Stimulated activated naive CD8-positive, alpha-beta T cell treated with anti-CD3 and anti-CD28 coated beads, Interleukin-15, amount 100 ng/mL, for 72 hours (primary cell): Measurements from ENCODE around the gene BCOR.

Source experiments
- ATAC-seq: fragments of 150-1000 bp; cut with Tn5 transposase; 2 replicates; pipeline ENCODE4 v1.10.0; 2021; ENCODE audit warnings: mild to moderate bottlenecking, moderate library complexity
- DNase-seq, 2 donors: peaks; one replicate each; pipeline ENCODE4 v3.0.0; 2021 to 2022
- H3K27ac Mint-ChIP-seq, 2 donors: one replicate each; pipeline ENCODE4 v1.8.0; 2022; ENCODE audit warnings: mild to moderate bottlenecking in 2 of 2, mixed read lengths in 2 of 2, moderate library complexity in 2 of 2
- H3K27me3 Mint-ChIP-seq: one replicate; pipeline ENCODE4 v1.8.0; 2022; ENCODE audit warnings: mixed read lengths
- H3K4me1 Mint-ChIP-seq: one replicate; pipeline ENCODE4 v1.8.0; 2022; ENCODE audit warnings: mild to moderate bottlenecking, mixed read lengths
- H3K4me3 Mint-ChIP-seq, 2 donors: one replicate each; pipeline ENCODE4 v1.8.0; 2022; ENCODE audit warnings: mild to moderate bottlenecking in 2 of 2, mixed read lengths in 2 of 2, moderate library complexity in 1 of 2
- H3K9me3 Mint-ChIP-seq, 2 donors: one replicate each; pipeline ENCODE4 v1.8.0; 2022; ENCODE audit warnings: mixed read lengths in 2 of 2

Gene BCOR

DNA sequence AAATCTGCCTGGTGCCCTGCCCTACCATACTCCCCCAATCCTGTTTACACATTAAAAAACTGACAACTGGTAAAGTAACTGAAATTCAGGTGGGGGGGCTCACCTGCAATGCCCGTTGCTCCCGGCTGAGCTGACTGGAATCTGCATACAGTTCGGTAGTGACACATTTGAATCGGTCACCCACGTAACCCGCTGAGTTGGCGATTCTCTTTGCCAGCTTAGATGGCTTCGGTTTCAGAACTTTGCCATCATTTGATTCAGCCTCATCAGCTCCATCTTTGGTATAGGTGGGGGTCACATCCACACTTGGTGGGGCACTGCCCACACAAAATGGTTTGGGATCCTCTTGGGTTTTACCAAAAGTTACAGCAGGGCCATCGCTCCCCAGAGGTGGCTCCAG lies 25.5 kb downstream of the BCOR start:
- Mint-ChIP-seq H3K9me3 (no peaks in the 10 kb centered on the region), H3K4me3 (no peak overlapping the region), H3K27ac (no peak overlapping the region), H3K4me1 (peaks cover 53% of the 10 kb centered on the region), H3K27me3 (no peaks in the 10 kb centered on the region)
- DNase-seq (no peak), ATAC-seq (no peak)

DNA sequence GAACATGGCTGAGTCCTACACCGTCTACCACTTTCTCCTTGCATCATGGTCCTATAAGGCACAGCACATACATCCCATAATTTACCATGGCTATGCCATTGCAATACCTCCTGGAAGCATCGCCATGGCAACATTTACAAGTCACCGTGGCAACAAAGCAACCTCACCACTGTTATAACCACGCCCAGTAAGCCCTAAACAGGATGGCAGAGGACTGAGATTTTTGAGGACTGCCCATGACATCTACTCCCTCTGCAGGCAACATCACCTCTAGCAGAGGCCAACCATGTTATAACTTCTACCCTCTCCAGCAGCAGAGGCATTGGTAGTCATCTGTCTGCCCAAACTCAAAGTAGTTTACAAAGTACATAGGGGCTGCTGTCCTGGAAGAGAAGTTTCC lies 29.7 kb downstream of the BCOR start:
- no peaks in the 10 kb centered on the region for H3K9me3 Mint-ChIP-seq
- no peaks in the 10 kb centered on the region for H3K27me3 Mint-ChIP-seq
- ATAC-seq, result peak; percentile 61
- peak overlapping the region in 1 of 2 donors; percentile 76 for H3K27ac Mint-ChIP-seq
- no peak overlapping the region for H3K4me3 Mint-ChIP-seq
- DNase-seq, result peak in 1 of 2 donors; percentile 21
- H3K4me1 Mint-ChIP-seq, result peaks cover 72% of the 10 kb centered on the region

DNA sequence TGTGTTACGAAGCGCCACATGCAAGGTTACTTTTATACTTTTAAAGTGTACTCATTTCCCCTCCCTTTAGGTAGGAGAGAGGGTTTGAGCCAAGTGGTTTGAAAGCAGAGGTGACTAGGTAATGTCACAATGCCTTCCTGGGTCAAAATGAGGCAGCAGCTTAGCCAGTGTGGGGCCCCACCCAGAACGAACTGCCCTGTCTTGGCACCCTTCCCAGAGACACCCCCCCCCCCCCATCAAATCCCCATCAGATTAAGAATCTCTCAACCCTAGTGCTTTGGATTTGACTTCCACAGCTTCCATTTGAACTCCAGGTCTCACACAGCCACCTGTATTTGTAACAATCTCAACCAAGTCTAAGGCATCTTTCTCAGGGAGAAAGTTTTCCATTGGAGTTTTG lies 31.1 kb downstream of the BCOR start:
- H3K4me3 Mint-ChIP-seq, result peak overlapping the region in 1 of 2 donors; percentile 22
- DNase-seq, result no peak
- no peak overlapping the region for H3K27ac Mint-ChIP-seq
- no peak for ATAC-seq
- H3K4me1 Mint-ChIP-seq, result peaks cover 83% of the 10 kb centered on the region
- no peaks in the 10 kb centered on the region for H3K27me3 Mint-ChIP-seq
- no peaks in the 10 kb centered on the region for H3K9me3 Mint-ChIP-seq

DNA sequence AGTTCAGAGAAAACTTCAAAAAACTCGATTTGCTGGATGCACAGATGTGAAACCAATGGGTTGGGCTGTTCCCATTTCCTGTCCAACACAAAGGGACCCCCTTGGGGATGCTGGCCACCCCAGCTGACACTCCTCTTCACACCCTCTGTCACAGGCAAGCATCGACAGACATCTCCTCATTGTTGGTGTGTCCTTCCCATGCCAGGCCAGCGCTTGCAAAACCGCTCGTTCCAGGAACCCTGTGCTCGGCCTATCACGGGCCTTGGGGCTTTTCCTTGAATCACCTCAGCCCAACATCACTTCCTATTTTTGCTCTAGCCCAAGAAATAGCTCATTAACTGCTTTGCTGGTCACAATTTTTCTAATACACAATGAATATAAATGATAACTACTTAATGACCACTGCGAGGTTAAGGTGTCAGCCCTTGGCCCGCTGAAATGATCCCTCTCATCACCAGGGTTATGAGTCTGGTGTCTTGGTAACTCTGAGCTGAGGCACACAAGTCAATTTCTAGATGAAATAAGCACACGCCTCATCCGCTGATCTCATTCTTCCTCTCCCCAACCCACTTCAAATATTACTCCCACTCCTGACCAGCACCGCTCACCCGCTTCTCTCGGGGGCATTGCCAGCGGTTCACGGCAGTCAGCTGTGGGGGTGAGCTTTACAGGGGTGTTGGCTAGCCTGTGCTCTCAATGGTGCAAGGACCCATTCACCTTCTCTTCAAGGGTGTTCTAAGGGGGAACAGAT lies 32.3 kb downstream of the BCOR start:
- ATAC-seq (peak; percentile 85), DNase-seq (peak in 1 of 2 donors; percentile 55)
- peak overlapping the region; percentile 70 to 84 for H3K4me3 Mint-ChIP-seq
- peaks cover 88% of the 10 kb centered on the region for H3K4me1 Mint-ChIP-seq
- peak overlapping the region in 1 of 2 donors; percentile 78 for H3K27ac Mint-ChIP-seq
- no peaks in the 10 kb centered on the region for H3K9me3 Mint-ChIP-seq
- no peaks in the 10 kb centered on the region for H3K27me3 Mint-ChIP-seq

DNA sequence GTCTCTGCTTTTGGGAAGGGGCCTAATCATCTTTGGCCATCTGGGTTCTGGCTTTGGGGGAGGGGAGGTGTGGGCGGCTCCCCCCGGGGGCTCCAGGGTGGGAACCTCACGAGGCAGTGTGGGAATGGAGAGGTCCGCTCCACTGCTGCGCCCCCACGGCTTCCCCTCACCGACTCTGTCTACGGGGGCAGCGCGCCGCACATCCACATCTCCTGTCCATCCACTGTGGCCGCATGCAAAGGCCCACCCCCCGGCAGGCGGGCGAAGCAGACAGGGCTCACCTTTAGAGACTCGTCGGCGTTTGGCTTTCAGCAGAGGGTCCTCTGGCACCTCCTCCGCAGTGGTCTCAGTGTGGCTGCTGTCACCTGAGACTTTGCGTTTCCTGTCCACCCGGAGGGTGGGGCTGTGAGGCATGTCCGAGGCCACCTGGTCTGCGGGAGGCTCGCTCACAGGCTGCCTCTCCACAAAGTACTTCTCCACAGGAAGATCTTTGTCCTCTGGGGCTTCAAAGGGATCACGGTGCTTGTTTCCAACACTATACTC lies 33.6 kb downstream of the BCOR start:
- Mint-ChIP-seq H3K4me1 (peaks cover 78% of the 10 kb centered on the region), H3K9me3 (no peaks in the 10 kb centered on the region), H3K27ac (no peak overlapping the region), H3K4me3 (no peak overlapping the region), H3K27me3 (no peaks in the 10 kb centered on the region)
- DNase-seq (no peak), ATAC-seq (no peak)

DNA sequence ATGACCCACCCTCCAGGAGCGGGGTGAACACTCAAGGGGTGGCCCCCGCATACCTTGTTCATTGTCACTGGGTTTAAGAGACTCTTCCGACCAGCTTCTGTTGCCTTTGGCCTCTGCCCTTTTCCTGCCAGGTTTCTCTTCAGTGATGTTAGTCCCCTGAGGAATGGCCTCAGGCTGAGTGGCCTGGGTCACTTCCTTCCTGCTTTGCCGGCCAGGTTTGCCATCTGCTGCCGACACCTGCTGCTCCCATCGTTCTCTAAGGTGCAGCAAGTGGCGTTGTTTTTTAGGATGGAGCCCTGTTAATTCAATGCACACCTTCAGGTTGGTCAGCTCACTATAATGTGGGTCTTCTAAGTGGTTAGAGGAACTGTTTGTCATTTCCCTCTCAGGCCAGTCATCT lies 34.2 kb downstream of the BCOR start:
- H3K27ac Mint-ChIP-seq, result no peak overlapping the region
- no peaks in the 10 kb centered on the region for H3K27me3 Mint-ChIP-seq
- H3K9me3 Mint-ChIP-seq, result no peaks in the 10 kb centered on the region
- ATAC-seq, result no peak
- no peak for DNase-seq
- H3K4me1 Mint-ChIP-seq, result peaks cover 72% of the 10 kb centered on the region
- H3K4me3 Mint-ChIP-seq, result no peak overlapping the region

DNA sequence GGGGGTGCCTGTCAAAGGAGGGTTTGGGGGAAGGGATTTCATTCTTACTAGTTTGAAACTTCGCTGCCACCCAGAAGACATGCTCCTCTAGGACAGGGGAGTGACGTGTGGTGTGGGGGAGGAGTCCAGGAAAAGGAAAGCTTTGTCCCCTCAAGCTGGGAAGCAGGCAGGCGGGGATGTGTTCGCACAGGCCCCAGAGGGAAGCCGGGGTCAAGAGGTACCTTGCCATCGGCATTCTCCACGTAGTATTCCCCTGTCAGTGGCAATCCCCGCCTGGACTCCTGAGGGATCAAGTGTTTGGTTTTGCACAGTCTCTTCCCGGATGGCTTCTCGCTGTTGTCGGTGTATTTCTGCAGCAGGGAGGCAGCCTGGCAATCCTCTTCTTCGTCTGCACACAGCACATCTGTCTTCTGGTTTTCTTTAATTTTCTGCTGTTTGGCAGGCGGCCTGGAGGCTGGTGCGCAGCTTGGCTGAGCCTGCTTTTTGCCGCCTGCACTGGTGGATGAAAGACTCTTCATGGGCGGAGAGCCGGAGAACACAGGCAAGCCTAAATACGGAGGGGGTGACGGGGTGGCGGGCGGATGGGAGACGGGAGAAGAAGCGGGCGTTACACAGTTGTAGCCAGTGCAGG lies 35.1 kb downstream of the BCOR start:
- Mint-ChIP-seq H3K4me1 (peaks cover 63% of the 10 kb centered on the region), H3K9me3 (no peaks in the 10 kb centered on the region), H3K27ac (no peak overlapping the region), H3K27me3 (no peaks in the 10 kb centered on the region), H3K4me3 (peak overlapping the region in 1 of 2 donors; percentile 24)
- DNase-seq, result no peak
- no peak for ATAC-seq

DNA sequence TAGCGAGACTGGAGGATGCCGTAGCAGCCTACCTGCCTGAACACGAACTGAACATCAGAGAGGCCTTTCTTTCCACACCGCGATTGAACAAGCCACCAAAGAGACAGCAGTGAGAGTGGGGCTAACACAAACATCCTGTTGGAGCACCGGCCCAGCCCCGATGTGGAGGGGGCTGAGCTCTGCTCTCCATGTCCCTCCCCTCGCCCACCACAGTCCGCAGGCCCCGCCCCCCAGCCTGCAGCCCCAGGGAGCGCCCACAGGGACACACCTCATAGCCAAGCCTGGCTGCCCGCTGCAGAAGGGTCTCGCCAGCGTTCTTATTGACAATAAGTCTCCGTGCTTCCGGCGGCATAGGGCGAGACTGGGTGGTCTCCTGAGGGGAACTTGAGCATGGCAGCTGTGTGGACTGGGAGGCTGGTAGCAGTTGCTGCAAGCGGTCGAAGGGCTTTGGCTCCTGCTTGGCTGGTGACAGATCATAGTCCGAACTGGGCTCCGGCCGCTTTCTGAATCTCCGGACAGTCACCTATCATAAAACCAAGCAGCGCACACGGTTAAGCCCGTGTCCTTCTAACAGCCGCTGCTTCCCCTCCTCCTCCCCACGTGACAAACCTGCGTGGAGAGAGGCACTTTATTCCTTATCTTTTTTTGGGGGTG lies 35.8 kb downstream of the BCOR start:
- ATAC-seq (peak; percentile 31), DNase-seq (peak in 1 of 2 donors; percentile 28)
- H3K9me3 Mint-ChIP-seq, result no peaks in the 10 kb centered on the region
- peak overlapping the region; percentile 91 to 93 for H3K27ac Mint-ChIP-seq
- H3K27me3 Mint-ChIP-seq, result no peaks in the 10 kb centered on the region
- peaks cover 57% of the 10 kb centered on the region for H3K4me1 Mint-ChIP-seq
- peak overlapping the region; percentile 52 to 54 for H3K4me3 Mint-ChIP-seq

DNA sequence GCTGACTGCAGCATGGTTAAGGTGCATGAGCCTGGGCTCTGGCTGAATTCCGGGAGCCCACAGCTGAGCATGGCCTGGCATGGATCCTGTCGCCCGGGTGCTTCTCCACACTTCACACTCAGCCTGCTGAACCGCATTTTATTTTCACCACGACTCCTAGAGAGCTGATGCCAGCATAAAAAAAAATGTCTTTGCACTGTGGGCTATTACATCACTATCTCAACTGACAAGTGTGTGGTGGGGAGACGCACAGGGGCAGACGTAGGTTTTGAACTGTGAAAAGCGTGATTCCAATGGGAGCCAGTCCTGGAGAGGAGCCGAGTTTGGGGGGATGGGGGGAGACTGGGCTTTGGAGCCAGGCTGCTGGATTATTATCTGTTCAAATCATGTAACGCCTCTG lies 36.8 kb downstream of the BCOR start:
- H3K27me3 Mint-ChIP-seq, result no peaks in the 10 kb centered on the region
- DNase-seq (no peak), ATAC-seq (no peak)
- H3K4me3 Mint-ChIP-seq, result peak overlapping the region; percentile 17 to 37
- peak overlapping the region; percentile 65 to 93 for H3K27ac Mint-ChIP-seq
- no peaks in the 10 kb centered on the region for H3K9me3 Mint-ChIP-seq
- peaks cover 47% of the 10 kb centered on the region for H3K4me1 Mint-ChIP-seq

DNA sequence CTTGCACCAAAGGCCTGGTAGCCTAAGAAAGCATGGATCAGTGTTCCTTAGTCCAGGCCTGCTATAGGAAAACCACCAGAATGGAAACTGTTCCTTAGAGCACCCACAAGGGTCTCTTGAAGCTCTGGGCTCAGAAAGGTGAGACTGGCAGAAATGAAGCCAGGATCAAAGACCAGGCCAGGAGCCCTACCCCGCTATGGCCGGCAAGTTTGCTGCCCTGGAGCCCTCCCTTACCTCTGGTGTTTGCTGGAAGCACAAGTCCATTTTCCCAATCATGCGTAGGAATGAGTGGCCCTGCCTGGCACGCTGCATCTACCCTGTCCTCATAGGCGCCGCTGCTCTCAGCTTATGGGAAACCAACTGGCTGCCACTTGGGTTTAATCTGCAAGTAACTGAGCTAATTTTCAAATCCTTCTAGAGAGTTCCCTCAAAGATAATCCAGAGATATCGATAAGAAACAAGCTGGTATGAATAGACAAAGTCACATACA lies 37.4 kb downstream of the BCOR start:
- DNase-seq, result no peak
- no peaks in the 10 kb centered on the region for H3K27me3 Mint-ChIP-seq
- ATAC-seq, result no peak
- no peaks in the 10 kb centered on the region for H3K9me3 Mint-ChIP-seq
- peaks cover 41% of the 10 kb centered on the region for H3K4me1 Mint-ChIP-seq
- no peak overlapping the region for H3K27ac Mint-ChIP-seq
- no peak overlapping the region for H3K4me3 Mint-ChIP-seq

DNA sequence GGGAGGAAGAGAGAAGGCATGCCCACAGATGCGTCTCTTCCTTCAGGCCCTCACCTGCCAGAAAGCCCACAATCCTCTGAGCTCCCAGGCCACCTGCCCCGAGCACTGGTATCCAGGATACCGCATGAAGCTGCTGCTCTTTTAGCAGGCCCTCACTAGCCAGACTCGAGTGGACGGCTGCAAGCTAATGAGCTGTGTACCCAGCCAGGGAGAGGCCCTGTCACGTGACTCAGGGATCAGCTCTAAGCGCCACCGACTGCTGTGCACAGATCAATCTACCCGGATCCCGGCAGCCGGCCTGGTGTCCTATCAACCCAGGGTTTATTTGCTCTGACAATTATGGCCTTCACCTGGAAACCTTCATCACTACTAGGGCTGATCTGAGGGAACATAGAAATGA lies 39.0 kb downstream of the BCOR start:
- Mint-ChIP-seq H3K27me3 (no peaks in the 10 kb centered on the region), H3K27ac (no peak overlapping the region), H3K4me3 (no peak overlapping the region), H3K9me3 (no peaks in the 10 kb centered on the region), H3K4me1 (peaks cover 28% of the 10 kb centered on the region)
- no peak for DNase-seq
- ATAC-seq, result no peak

DNA sequence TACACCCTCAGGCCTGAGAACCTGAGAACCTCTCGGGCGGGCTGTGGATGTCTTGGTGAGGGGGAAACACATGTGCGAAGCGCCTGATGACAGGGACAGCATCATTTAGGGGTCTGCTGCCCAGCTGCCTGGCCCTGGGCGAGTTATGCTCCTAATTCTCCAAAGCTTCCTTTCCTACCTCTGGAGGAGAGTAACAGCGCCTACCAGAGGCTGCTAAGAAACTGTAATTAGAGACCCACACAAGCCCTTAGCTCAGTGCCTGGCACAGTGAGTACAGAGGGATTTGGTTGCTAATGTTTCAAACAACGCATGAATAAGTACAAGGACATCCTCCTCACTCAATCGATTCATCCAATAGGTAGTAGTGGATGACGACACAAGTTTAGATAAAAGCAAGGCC lies 40.4 kb downstream of the BCOR start:
- Mint-ChIP-seq H3K27me3 (no peaks in the 10 kb centered on the region), H3K4me1 (peaks cover 16% of the 10 kb centered on the region), H3K9me3 (no peaks in the 10 kb centered on the region), H3K4me3 (no peak overlapping the region), H3K27ac (no peak overlapping the region)
- ATAC-seq (no peak), DNase-seq (no peak)

DNA sequence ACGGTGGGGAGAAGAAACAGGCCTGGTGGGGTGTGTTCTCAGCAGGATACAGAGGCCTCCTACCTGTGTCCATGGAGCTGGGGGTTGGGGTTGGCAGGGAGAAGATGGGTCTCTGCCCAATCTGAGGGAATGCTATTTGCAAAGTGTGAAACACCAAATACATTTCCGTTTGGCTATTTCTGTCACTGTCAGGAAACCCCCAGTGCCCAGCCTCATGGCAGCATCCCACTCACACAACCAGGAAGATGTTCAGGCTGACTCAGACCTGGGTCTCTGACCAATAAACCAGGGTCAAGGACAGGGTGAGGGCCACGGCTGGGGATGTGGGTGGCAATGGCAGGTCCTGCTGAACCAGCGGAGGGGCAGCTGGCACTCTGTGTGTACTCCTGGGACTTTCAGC lies 41.3 kb downstream of the BCOR start:
- ATAC-seq (no peak), DNase-seq (no peak)
- Mint-ChIP-seq H3K27me3 (no peaks in the 10 kb centered on the region), H3K4me3 (no peak overlapping the region), H3K4me1 (peaks cover 6% of the 10 kb centered on the region), H3K27ac (no peak overlapping the region), H3K9me3 (no peaks in the 10 kb centered on the region)

DNA sequence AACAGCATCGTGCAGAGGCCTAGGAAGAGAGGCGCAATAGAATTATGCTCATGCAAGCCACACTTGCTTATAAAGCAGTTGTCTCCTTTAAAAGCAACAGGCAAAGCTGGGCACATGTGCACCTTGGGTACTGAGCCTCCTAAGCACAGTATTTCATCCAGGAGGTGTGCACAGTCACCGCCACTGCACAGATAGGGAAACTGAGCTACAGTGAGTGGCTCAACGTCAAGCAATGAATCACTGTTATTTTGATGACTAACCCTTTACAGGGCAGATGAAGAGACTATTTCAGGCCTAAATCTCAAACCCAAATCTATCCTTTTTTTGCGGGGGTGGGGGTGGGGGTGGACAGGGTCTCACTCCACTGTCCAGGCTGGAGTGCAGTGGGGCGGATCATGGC lies 42.3 kb downstream of the BCOR start:
- ATAC-seq, result no peak
- H3K27ac Mint-ChIP-seq, result peak overlapping the region in 1 of 2 donors; percentile 78
- peaks cover 0 to 3% of the 10 kb centered on the region in 2 donors for H3K9me3 Mint-ChIP-seq
- no peaks in the 10 kb centered on the region for H3K27me3 Mint-ChIP-seq
- no peak for DNase-seq
- H3K4me1 Mint-ChIP-seq, result no peaks in the 10 kb centered on the region
- H3K4me3 Mint-ChIP-seq, result no peak overlapping the region

DNA sequence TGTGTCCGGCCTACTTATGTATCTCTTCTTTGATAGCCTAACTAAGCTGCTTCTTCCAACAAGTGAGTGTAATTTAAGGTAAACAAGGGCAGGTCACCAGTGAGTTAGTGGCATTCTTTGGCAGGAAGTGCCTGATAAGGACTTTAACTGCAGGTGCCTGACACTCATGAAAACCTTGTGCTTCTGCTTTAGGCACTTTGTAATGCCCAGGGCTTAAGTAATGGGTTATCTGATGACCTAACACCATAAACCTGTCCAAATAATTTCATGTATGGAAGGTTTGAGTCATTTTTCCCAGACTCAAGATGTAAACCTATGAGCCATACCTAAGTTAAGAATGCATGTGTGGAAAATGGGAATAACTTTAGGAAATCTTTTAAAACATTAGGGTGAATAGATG lies 43.0 kb downstream of the BCOR start:
- ATAC-seq, result no peak
- no peaks in the 10 kb centered on the region for H3K27me3 Mint-ChIP-seq
- H3K4me3 Mint-ChIP-seq, result no peak overlapping the region
- no peak for DNase-seq
- peaks cover 0 to 10% of the 10 kb centered on the region in 2 donors for H3K9me3 Mint-ChIP-seq
- no peak overlapping the region for H3K27ac Mint-ChIP-seq
- H3K4me1 Mint-ChIP-seq, result no peaks in the 10 kb centered on the region

DNA sequence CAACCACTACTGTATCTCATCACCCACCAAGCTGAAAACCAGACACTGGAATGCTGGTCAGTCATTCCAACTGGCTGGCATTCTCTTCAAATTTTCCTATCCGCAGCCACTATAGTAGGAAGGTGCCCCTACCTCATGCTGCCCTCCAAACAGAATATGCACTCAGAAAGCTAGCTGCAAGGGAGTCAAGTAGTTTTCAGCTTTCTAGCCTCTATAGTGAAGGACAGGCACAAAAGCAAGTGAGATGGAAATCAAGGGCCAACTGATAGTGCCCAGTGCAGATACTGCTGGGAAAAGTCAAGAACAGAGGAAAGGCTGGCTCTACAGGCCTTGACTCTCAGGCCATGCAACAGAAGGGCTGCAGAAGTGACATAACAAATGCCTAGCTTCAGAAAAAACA lies 47.2 kb downstream of the BCOR start:
- no peak for DNase-seq
- Mint-ChIP-seq H3K4me3 (no peak overlapping the region), H3K27ac (no peak overlapping the region), H3K27me3 (no peaks in the 10 kb centered on the region), H3K9me3 (peaks cover 0 to 19% of the 10 kb centered on the region in 2 donors), H3K4me1 (no peaks in the 10 kb centered on the region)
- ATAC-seq, result no peak
